ENCODE data around the gene MGAT4A. TPM values are rescaled to one million over a fixed set of nuclear protein-coding genes. Genes with fewer than 3 reads are reported as not detected.

The MGAT4A gene
- total and polyA plus RNA-seq, 2 of the 8 experiments (the other 6 are each of a cell fraction or from before 2014, with no cell fraction given), result 1.4 to 7.7 TPM

DNA sequence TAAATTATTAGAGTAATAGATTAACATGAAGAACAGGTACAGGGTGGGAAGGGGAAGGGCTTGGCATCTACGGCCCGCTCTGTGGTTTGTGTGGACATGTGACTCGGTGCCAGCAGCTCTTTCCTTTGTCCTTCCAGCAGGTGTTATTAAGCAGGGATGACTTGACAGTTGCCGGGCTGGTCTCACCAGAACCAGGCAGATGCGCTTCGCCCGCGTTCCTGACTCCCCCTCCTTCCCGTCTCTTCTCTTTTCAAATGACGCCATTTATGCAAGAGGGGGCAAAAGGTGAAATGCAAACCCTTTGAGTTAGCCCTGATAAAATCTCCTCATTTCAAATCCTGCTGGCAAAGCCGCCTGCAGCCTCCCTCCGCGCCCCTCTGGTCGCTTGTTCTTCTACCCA is 38.9 kb upstream of the MGAT4A start:
- H4K8ac ChIP-seq (ENCODE audit: extremely low read depth, insufficient read depth, low read length), result no peak overlapping the region
- no peak overlapping the region for H2AFZ ChIP-seq (ENCODE audit: low read length)
- H4K20me1 ChIP-seq (replicated peaks in 1 of 2; ENCODE audit: control insufficient read depth in 1 of 2, insufficient read depth in 2 of 2, low read length in 2 of 2), result no peaks in the 10 kb centered on the region
- H3K14ac ChIP-seq (ENCODE audit: insufficient read length), result no peak overlapping the region
- H2BK15ac ChIP-seq (ENCODE audit: low read length), result no peak overlapping the region
- H4K5ac ChIP-seq (ENCODE audit: insufficient read length, low read depth, low read length), result no peak overlapping the region
- no peaks in the 10 kb centered on the region for H3K9me3 ChIP-seq (ENCODE audit: insufficient read depth in 2 of 2, low read depth in 1 of 2, low read length in 1 of 2)
- ChIA-PET CTCF (ENCODE audit: partially characterized antibody) (no interaction called here), POLR2A (ENCODE audit: partially characterized antibody) (interaction anchor here (0.7 kb wide), 1 partner anchor 30 kb away, joined by 3 read pairs; no protein-coding TSS in a partner anchor)
- WGBS, 2 experiments (ENCODE audit: extremely low coverage in 1 of 2, insufficient coverage in 1 of 2, insufficient read length in 1 of 2, insufficient replicate concordance in 2 of 2, low coverage in 1 of 2, low lambda C conversion rate in 2 of 2, missing lambda C conversion rate in 1 of 2), result 84% methylated on average over 13 of the region's 14 CpGs; no CpG with 5 or more reads in 1 of the 2 experiments
- no peak overlapping the region for H2AK5ac ChIP-seq (ENCODE audit: low read depth, low read length)
- H3K4me2 ChIP-seq (ENCODE audit: insufficient read depth in 1 of 2, low read depth in 2 of 2, low read length in 2 of 2), result no peak overlapping the region
- no peaks in the 10 kb centered on the region for H3K36me3 ChIP-seq (ENCODE audit: control insufficient read depth in 2 of 4, insufficient read depth in 4 of 4, low read length in 3 of 4)
- no peak overlapping the region for H2BK120ac ChIP-seq (replicated peaks; ENCODE audit: low read depth, low read length)
- no peaks in the 10 kb centered on the region for H3K79me2 ChIP-seq (ENCODE audit: control insufficient read depth in 1 of 2, insufficient read depth in 2 of 2, low read length in 2 of 2)
- DNase-seq (ENCODE audit: low read depth in 1 of 2, low spot score in 2 of 2) (no peak), FAIRE-seq (no peak)
- H3K9ac ChIP-seq (replicated peaks in 1 of 4; ENCODE audit: extremely low read depth in 1 of 4, low read depth in 3 of 4, low read length in 3 of 4), result no peak overlapping the region
- H3K27me3 ChIP-seq (replicated peaks in 1 of 4; ENCODE audit: control insufficient read depth in 3 of 4, extremely low read depth in 1 of 4, insufficient read depth in 3 of 4, low read length in 3 of 4), result no peaks in the 10 kb centered on the region
- H3K56ac ChIP-seq (replicated peaks; ENCODE audit: insufficient read length, low read depth, low read length), result no peak overlapping the region
- no peaks in the 10 kb centered on the region for H3K79me1 ChIP-seq (ENCODE audit: low read depth, low read length)
- peaks cover 3 to 9% (median 5%) of the 10 kb centered on the region in 4 experiments; a peak in 5 of 7 replicates for H3K4me1 ChIP-seq (replicated peaks in 1 of 4; ENCODE audit: control insufficient read depth in 3 of 4, insufficient read depth in 4 of 4, low read length in 3 of 4)
- no peak overlapping the region for H3K4me3 ChIP-seq (ENCODE audit: extremely low read depth in 1 of 4, insufficient read depth in 2 of 4, low read depth in 3 of 4, low read length in 4 of 4)
- H3K23ac ChIP-seq (ENCODE audit: insufficient read length), result no peak overlapping the region
- no peak overlapping the region for H3K4ac ChIP-seq (replicated peaks; ENCODE audit: insufficient read length, low read depth, low read length)
- H4K91ac ChIP-seq (replicated peaks; ENCODE audit: insufficient read length, low read length), result no peak overlapping the region
- no peak overlapping the region for H3K27ac ChIP-seq (ENCODE audit: low read depth, low read length)
- H3K18ac ChIP-seq (ENCODE audit: extremely low read depth, low read length), result no peak overlapping the region
- H2BK12ac ChIP-seq (ENCODE audit: low read depth, low read length), result no peak overlapping the region
- no peak overlapping the region for H2BK20ac ChIP-seq (ENCODE audit: low read length)
- no peaks in the 10 kb centered on the region for H3K23me2 ChIP-seq (ENCODE audit: low read depth, low read length)
- H2BK5ac ChIP-seq (ENCODE audit: low read depth, low read length), result no peak overlapping the region; the same call in 1 of the 2 replicates
- no peak for TF ChIP-seq EZH2 (IDR thresholded peaks at IDR 0.05; ENCODE audit: low read depth, low read length, severe bottlenecking)

Measured in H1 (cell line).